HK-2 (cell line): ENCODE measurements around the gene SMO.
"Not testable (repeated sequence)": the region's sequence is repeated elsewhere in the genome, so short reads cannot be mapped to it uniquely, and the experiment has no call there.

Experiments used
- DNase-seq: peaks from one replicate; pipeline ENCODE4 v3.0.0-alpha.2; 2018; ENCODE audit not compliant: unreplicated experiment

SMO gene

GRCh38 chr7:129209067-129209926 is 20.9 kb downstream of the SMO start:
- no peak for DNase-seq

- DNase-seq = peak; percentile 72
These were observed 22.0 kb downstream of the SMO start for GRCh38 chr7:129210256-129210988.

- DNase-seq = no peak
These were observed 22.5 kb downstream of the SMO start for GRCh38 chr7:129210989-129211312.

GRCh38 chr7:129212126-129212525 is 23.7 kb downstream of the SMO start:
- no peak for DNase-seq

GRCh38 chr7:129212596-129212995 is 24.2 kb downstream of the SMO start:
- no peak for DNase-seq

- peak; percentile 56 for DNase-seq
These were observed 25.4 kb downstream of the SMO start for GRCh38 chr7:129213828-129214227.

- not testable (repeated sequence) for DNase-seq
These were observed 27.3 kb downstream of the SMO start for GRCh38 chr7:129215691-129216090.

GRCh38 chr7:129216101-129216715 is 27.8 kb downstream of the SMO start:
- DNase-seq = not testable (repeated sequence)

GRCh38 chr7:129216821-129217416 is 28.5 kb downstream of the SMO start:
- not testable (repeated sequence) for DNase-seq

GRCh38 chr7:129218514-129219062 is 30.2 kb downstream of the SMO start:
- peak; percentile 79 for DNase-seq

- DNase-seq = not testable (repeated sequence)
These were observed 30.7 kb downstream of the SMO start for GRCh38 chr7:129219166-129219565.

GRCh38 chr7:129222064-129222463 is 33.6 kb downstream of the SMO start:
- no peak for DNase-seq

- DNase-seq = peak; percentile 99
These were observed 36.1 kb downstream of the SMO start, which contains the start of gene AHCYL2 for GRCh38 chr7:129224251-129225205. AHCYL2 (plus strand) TSS chr7:129225030.

- DNase-seq = peak; percentile 69
These were observed 36.9 kb downstream of the SMO start for GRCh38 chr7:129225206-129225930.

GRCh38 chr7:129225931-129226572 is 37.6 kb downstream of the SMO start:
- DNase-seq = no peak

- DNase-seq = no peak
These were observed 39.5 kb downstream of the SMO start for GRCh38 chr7:129227646-129228578.

- no peak for DNase-seq
These were observed 40.2 kb downstream of the SMO start for GRCh38 chr7:129228633-129229032.

GRCh38 chr7:129231666-129232065 is 43.2 kb downstream of the SMO start:
- DNase-seq = no peak
